ENCODE data around the gene TMEM138.

Gene TMEM138

GRCh38 chr11:61342207-61342803 lies 19.9 kb upstream of the TMEM138 start:
- no peak for DNase-seq

- no peak for DNase-seq
Measured at GRCh38 chr11:61343792-61344745, 18.1 kb upstream of the TMEM138 start.

GRCh38 chr11:61345170-61345610 lies 17.0 kb upstream of the TMEM138 start:
- DNase-seq, result no peak

DNA sequence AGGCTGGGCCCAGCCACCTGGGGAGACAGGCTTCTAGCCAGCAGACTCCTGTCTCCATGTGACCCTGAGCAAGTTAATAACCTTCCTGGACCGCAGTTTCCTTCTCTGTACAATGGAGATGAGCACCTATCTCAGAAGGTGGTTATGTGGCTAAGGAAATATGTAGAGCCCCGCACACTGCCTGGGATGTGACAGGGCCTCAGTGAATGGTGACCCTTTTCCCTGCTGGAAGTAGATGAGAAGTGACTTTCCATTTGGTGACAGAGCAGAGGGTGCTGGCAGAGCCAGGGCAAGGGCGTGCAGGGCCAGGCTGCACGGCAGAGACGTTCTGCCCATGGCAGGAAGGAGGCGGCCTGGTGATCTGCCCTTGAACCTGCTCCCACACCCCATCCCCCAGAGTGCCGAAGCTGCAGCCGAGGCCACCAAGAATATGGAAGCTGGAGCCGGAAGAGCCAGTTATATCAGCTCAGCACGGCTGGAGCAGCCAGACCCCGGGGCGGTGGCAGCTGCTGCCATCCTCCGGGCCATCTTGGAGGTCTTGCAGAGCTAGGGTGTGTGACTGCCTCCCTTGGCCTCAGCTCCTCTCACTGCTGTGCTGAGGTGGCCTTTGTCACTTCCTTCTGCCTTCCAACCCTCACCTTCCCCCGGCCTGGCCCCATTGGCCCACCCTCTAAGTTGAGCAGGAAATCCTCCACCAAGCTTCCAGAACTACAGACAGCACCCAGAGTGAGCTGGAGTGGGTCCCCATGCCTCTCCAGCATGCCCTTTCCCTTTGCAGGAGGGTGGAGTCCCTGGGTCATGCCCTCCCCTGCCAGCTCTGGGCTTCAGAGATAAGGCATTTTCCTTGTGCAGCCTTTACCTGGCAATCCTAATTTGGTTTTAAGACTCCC lies 16.0 kb upstream of the TMEM138 start:
- no peak for DNase-seq

DNA sequence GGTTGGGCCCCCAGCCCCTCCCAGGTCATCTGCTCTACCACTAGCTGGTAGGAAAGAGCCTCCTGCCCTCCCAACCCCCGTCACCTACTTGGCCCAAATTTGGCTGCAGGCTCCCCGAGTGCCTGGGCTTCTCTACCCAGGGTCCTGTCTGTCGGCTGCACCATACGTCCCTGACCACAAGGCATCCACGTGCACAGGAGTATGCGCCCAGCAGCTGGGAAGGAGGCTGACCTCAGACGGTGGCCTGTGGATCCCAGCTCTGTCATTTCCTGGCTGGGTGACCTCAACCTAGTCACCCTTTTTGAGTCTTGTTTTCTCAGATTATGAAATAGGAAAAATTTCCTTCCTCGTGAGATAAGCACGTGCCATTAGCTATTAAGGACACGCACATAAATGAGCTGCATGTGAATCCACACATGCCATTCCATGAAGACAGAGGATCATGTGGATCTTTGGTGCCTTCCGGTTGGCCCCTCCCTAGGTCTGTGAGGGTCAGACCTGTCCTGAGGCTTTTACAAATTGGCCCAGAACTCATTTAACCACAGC lies 14.2 kb upstream of the TMEM138 start:
- no peak for DNase-seq

DNA sequence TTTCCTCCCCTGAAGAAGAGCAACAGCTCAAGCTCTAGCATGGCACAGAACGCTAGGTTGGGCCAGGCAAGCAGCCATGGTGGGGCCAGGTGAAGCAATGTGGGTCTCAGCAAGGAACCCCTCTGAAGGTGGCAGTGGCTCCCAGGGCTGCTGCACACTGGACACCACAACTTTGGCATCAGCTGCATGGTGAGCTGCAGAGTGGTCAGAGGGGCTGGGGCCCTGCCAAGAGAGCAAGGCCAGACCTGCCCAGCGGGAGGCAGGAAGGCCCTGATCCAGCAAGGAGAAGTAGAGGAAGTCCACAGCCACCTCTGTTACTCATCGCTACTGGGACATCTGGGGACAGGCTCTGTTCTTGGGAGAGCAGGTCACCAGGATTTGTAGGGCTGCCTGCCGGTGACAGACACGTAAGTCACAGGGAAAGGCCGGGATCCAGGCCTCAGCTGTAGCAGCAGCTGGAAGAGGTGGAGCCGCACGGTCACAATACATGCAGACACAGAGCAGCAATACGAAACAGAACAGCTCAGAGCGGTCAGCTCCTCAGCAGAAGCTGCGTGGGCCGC lies 12.9 kb upstream of the TMEM138 start:
- DNase-seq, result no peak

DNA sequence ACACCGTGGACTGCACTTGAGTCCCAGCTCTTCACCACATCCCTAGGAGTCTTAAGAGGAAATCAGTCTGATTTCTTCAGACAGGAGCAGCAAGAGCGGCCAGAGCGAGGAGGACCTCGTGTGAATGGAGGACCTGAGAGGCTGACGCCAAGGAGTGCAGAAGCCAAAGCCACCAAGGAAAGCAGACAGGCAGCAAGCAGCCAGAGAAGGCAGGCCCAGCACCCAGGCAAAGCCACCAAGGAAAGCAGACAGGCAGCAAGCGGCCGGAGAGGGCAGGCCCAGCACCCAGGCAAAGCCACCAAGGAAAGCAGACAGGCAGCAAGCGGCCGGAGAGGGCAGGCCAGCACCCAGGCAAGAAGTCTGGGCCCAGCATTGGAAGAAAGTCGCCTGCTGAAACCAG lies 12.3 kb upstream of the TMEM138 start:
- no peak for DNase-seq

GRCh38 chr11:61350336-61350735 lies 11.8 kb upstream of the TMEM138 start:
- no peak for DNase-seq

GRCh38 chr11:61350803-61351202 lies 11.4 kb upstream of the TMEM138 start:
- no peak for DNase-seq

GRCh38 chr11:61352038-61352437 lies 10.1 kb upstream of the TMEM138 start:
- DNase-seq, result no peak

DNA sequence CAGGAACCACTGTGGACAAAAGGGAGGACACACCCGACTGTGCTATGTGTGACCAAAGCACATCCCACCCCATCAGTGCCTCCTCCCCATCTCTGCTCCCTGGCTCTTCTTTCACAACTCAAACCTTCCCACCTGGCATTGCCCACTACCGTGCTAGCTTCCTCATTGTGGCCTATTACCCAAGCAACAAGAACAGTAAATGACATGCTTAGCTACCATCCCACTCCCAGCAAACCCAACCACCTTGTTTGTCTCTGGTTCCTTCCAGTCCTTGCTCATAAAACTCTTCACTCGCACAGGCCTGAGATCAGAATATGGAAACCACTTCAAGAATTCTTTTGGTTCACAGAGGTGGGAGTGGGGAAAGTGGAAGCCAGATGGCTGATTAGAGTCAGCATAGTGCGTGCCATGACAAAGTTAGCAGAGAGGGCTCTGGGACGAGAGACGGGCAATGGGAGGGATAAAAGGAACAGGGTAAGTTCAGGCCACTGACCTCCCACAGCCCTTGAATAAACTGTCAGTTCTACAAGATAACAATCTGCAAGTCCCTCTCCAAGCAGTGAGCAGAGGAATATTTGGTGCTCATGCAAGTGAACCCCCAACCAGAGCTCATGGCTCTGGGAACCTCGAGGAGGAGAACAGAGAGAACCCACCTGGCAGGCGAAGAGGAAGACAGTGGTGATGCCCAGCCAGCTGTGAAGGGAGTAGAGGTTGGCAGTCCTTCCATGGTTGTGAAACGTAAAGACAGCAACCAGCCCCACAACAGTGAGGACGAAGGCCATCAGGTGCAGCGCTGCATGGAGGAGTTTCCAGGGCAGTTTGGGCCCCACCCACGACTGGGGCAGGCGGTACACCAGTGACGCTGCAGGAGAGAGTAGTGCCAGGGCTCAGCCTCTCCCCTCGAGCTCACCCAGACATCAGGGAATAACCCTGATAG lies 8.8 kb upstream of the TMEM138 start:
- no peak for DNase-seq

- DNase-seq, result no peak
Measured at GRCh38 chr11:61354208-61354607, 8.0 kb upstream of the TMEM138 start.

GRCh38 chr11:61356706-61357105 lies 5.5 kb upstream of the TMEM138 start:
- no peak for DNase-seq

GRCh38 chr11:61357233-61357893 lies 4.8 kb upstream of the TMEM138 start:
- no peak for DNase-seq

GRCh38 chr11:61357894-61358239 lies 4.3 kb upstream of the TMEM138 start:
- DNase-seq, result no peak

GRCh38 chr11:61358566-61358965 lies 3.6 kb upstream of the TMEM138 start:
- DNase-seq, result no peak

GRCh38 chr11:61359516-61359915 lies 2.7 kb upstream of the TMEM138 start:
- DNase-seq, result no peak

DNA sequence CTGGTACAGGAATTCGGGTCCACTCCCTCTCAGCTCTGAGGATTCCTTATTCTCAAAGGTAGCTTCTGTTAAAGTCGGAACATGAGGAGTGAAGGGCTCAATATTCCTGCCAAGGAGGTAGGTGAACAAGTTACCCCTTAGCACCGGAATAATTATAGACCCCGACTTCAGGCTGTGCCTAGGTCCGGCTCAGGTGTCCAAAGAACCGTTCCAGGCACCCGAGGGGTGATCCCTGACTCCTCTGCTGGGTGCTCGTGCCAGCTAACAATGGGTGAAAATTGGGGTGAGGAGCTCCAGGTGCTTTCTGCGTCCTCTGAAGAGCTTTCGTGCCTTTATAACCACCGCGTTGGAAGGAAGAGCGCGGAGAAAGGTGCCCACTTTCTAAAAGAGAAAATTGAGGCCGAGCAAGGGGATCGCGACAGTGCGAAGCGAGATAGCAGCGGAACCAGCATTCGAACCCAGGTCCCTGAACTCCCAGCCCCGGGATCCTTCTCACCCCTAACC lies 885 bp upstream of the TMEM138 start:
- peak; percentile 6 for DNase-seq

GRCh38 chr11:61362542-61362875 lies 335 bp downstream of the TMEM138 start:
- peak; percentile 19 for DNase-seq

DNA sequence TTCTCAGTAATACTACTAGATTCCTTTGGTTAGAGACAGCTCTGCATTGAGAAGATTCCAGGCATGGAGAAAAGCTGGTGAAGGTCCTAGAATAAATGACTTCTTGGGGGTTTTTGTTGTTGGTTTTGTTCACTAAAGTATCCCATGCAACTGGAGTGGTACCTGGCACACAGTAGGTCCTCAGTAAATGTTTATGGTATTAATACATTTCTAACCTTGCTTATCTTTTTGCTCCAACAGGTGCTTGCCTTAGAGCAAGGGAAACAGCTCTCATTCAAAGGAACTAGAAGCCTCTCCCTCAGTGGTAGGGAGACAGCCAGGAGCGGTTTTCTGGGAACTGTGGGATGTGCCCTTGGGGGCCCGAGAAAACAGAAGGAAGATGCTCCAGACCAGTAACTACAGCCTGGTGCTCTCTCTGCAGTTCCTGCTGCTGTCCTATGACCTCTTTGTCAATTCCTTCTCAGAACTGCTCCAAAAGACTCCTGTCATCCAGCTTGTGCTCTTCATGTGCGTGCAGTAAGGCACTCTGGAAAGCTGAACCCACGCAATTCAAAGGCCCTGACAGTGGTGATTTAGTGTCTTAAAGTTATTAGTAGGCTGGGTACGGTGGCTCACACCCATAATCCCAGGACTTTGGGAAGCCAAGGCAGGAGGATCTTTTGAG lies 2.0 kb downstream of the TMEM138 start:
- DNase-seq, result no peak
